H1 (cell line): ENCODE data around the gene GARS1. TPM values are rescaled to one million over a fixed set of nuclear protein-coding genes. Genes with fewer than 3 reads are reported as not detected.

Source experiments
- CTCF ChIA-PET: fragments of 300-600 bp; sonication (Branson Sonifier 250); formaldehyde crosslinking; loops from one replicate; lab custom pipeline; 2021; ENCODE audit not compliant: partially characterized antibody; lab: Charles Lee
- POLR2A ChIA-PET: fragments of 300-600 bp; sonication (Branson Sonifier 250); formaldehyde crosslinking; loops from one replicate; lab custom pipeline; 2021; ENCODE audit warnings: inconsistent platforms; ENCODE audit not compliant: partially characterized antibody; lab: Charles Lee
- DNase-seq, 2 experiments: peaks; one replicate each; pipeline versions ENCODE4 v3.0.0 to v3.0.0-alpha.2; 2010 to 2022; ENCODE audit warnings: low spot score in 2 of 2, low read depth in 1 of 2, mixed read lengths in 1 of 2
- FAIRE-seq: peaks from 2 replicates; lab custom pipeline; 2011; peaks lifted over from hg19 to GRCh38; lab: Jason Lieb, UNC
- H2AFZ ChIP-seq: 2 replicates; pipeline ENCODE4 v1.8.1; 2012; ENCODE audit warnings: low read length, inconsistent platforms
- H2AK5ac ChIP-seq: 2 replicates; pipeline ENCODE4 v1.6.1; 2013; ENCODE audit warnings: low read depth, low read length
- H2BK120ac ChIP-seq: replicated peaks from 2 replicates; pipeline ENCODE3; 2013; ENCODE audit warnings: low read depth, low read length, inconsistent platforms
- H2BK12ac ChIP-seq: 2 replicates; pipeline ENCODE4 v1.6.1; 2013; ENCODE audit warnings: low read depth, low read length
- H2BK15ac ChIP-seq: 2 replicates; pipeline ENCODE4 v1.6.1; 2013; ENCODE audit warnings: low read length
- H2BK20ac ChIP-seq: 2 replicates; pipeline ENCODE4 v1.6.1; 2013; ENCODE audit warnings: low read length
- H2BK5ac ChIP-seq: 2 replicates; pipeline ENCODE4 v1.6.1; 2013; ENCODE audit warnings: low read depth, low read length
- H3K14ac ChIP-seq: 2 replicates; pipeline ENCODE4 v1.6.1; 2013; ENCODE audit warnings: inconsistent platforms; ENCODE audit not compliant: insufficient read length
- H3K18ac ChIP-seq: 2 replicates; pipeline ENCODE4 v1.6.1; 2013; ENCODE audit warnings: low read length; ENCODE audit errors: extremely low read depth
- H3K23ac ChIP-seq: 2 replicates; pipeline ENCODE4 v1.6.1; 2013; ENCODE audit warnings: inconsistent platforms; ENCODE audit not compliant: insufficient read length
- H3K23me2 ChIP-seq: 2 replicates; pipeline ENCODE4 v1.6.1; 2013; ENCODE audit warnings: low read depth, low read length
- H3K27ac ChIP-seq: 2 replicates; pipeline ENCODE4 v1.6.1; 2011; ENCODE audit warnings: low read depth, low read length, inconsistent platforms
- H3K27me3 ChIP-seq, 4 experiments: replicated peaks in 1 of 4; 1 replicate in 1 of 4; 2 replicates in 3 of 4; pipeline versions ENCODE4 v1.6.1 to v1.8.1; 2011 to 2013; ENCODE audit warnings: low read length in 3 of 4, mild to moderate bottlenecking in 3 of 4, inconsistent platforms in 2 of 4, mixed read lengths in 2 of 4, moderate library complexity in 1 of 4; ENCODE audit not compliant: control insufficient read depth in 3 of 4, insufficient read depth in 3 of 4; ENCODE audit errors: extremely low read depth in 1 of 4
- H3K36me3 ChIP-seq, 4 experiments: 2 replicates each; pipeline versions ENCODE4 v1.6.1 to v1.8.1; 2011 to 2013; ENCODE audit warnings: mild to moderate bottlenecking in 4 of 4, low read length in 3 of 4, moderate library complexity in 2 of 4, control low read depth in 1 of 4, inconsistent platforms in 1 of 4; ENCODE audit not compliant: insufficient read depth in 4 of 4, control insufficient read depth in 2 of 4
- H3K4ac ChIP-seq: replicated peaks from 2 replicates; pipeline ENCODE3; 2013; ENCODE audit warnings: low read length, low read depth, mixed read lengths, inconsistent platforms; ENCODE audit not compliant: insufficient read length
- H3K4me1 ChIP-seq, 4 experiments: replicated peaks in 1 of 4; 1 replicate in 1 of 4; 2 replicates in 3 of 4; pipeline versions ENCODE4 v1.6.1 to v1.8.1; 2011 to 2013; ENCODE audit warnings: low read length in 3 of 4, inconsistent platforms in 2 of 4, mixed read lengths in 1 of 4; ENCODE audit not compliant: insufficient read depth in 4 of 4, control insufficient read depth in 3 of 4
- H3K4me2 ChIP-seq, 2 experiments: 2 replicates each; pipeline versions ENCODE4 v1.6.1 to v1.8.1; 2011 to 2013; ENCODE audit warnings: low read depth in 2 of 2, low read length in 2 of 2, control low read depth in 1 of 2, inconsistent platforms in 1 of 2, mild to moderate bottlenecking in 1 of 2; ENCODE audit not compliant: insufficient read depth in 1 of 2
- H3K4me3 ChIP-seq, 4 experiments: fragments of 200-600, 300-600 bp in 1 of 4; sonication (generic), shearing (Covaris generic), sonication (Bioruptor Twin) in 1 of 4; 2 replicates each; pipeline versions ENCODE4 v1.5.1 to v1.8.1; 2011 to 2016; ENCODE audit warnings: low read length in 4 of 4, low read depth in 3 of 4, control low read depth in 2 of 4, inconsistent platforms in 2 of 4, mild to moderate bottlenecking in 2 of 4, mixed read lengths in 1 of 4, moderate library complexity in 1 of 4; ENCODE audit not compliant: insufficient read depth in 2 of 4; ENCODE audit errors: extremely low read depth in 1 of 4
- H3K56ac ChIP-seq: replicated peaks from 2 replicates; pipeline ENCODE3; 2013; ENCODE audit warnings: low read depth, mild to moderate bottlenecking, mixed read lengths, low read length, inconsistent platforms; ENCODE audit not compliant: insufficient read length
- H3K79me1 ChIP-seq: 2 replicates; pipeline ENCODE4 v1.6.1; 2013; ENCODE audit warnings: low read depth, low read length, control low read depth
- H3K79me2 ChIP-seq, 2 experiments: 2 replicates each; pipeline versions ENCODE4 v1.6.1 to v1.8.1; 2012 to 2013; ENCODE audit warnings: low read length in 2 of 2, mild to moderate bottlenecking in 2 of 2, inconsistent platforms in 1 of 2; ENCODE audit not compliant: insufficient read depth in 2 of 2, control insufficient read depth in 1 of 2
- H3K9ac ChIP-seq, 4 experiments: replicated peaks in 1 of 4; 1 replicate in 1 of 4; 2 replicates in 3 of 4; pipeline versions ENCODE4 v1.6.1 to v1.8.1; 2011 to 2013; ENCODE audit warnings: low read depth in 3 of 4, low read length in 3 of 4, control low read depth in 2 of 4, mild to moderate bottlenecking in 2 of 4, moderate library complexity in 2 of 4, inconsistent platforms in 1 of 4; ENCODE audit errors: extremely low read depth in 1 of 4
- H3K9me3 ChIP-seq, 2 experiments: 2 replicates each; pipeline versions ENCODE4 v1.6.1 to v1.8.1; 2012 to 2013; ENCODE audit warnings: mild to moderate bottlenecking in 2 of 2, moderate library complexity in 2 of 2, control low read depth in 1 of 2, inconsistent platforms in 1 of 2, low read depth in 1 of 2, low read length in 1 of 2, mixed read lengths in 1 of 2; ENCODE audit not compliant: insufficient read depth in 2 of 2
- H4K20me1 ChIP-seq, 2 experiments: replicated peaks in 1 of 2; 2 replicates each; pipeline versions ENCODE3 to v1.8.1; 2011 to 2013; ENCODE audit warnings: inconsistent platforms in 2 of 2, low read length in 2 of 2, mild to moderate bottlenecking in 1 of 2; ENCODE audit not compliant: insufficient read depth in 2 of 2, control insufficient read depth in 1 of 2
- H4K5ac ChIP-seq: 2 replicates; pipeline ENCODE4 v1.6.1; 2013; ENCODE audit warnings: low read length, low read depth, mixed read lengths, inconsistent platforms; ENCODE audit not compliant: insufficient read length
- H4K8ac ChIP-seq: 2 replicates; pipeline ENCODE4 v1.8.0; 2013; ENCODE audit warnings: mild to moderate bottlenecking, moderate library complexity, low read length, inconsistent platforms; ENCODE audit not compliant: insufficient read depth; ENCODE audit errors: extremely low read depth
- H4K91ac ChIP-seq: replicated peaks from 2 replicates; pipeline ENCODE3; 2013; ENCODE audit warnings: low read length, mixed read lengths, inconsistent platforms; ENCODE audit not compliant: insufficient read length
- TAF7 ChIP-seq: optimal IDR thresholded peaks from 2 replicates; pipeline ENCODE3; 2011; ENCODE audit warnings: low read depth, mild to moderate bottlenecking, inconsistent platforms, low read length, moderate library complexity, borderline replicate concordance
- WGBS, 2 experiments: shearing (Covaris generic) in 1 of 2; methylation state at CpG; one replicate each; pipeline versions ENCODE4 v1.1.6 to v1.1.7; 2013 to 2015; ENCODE audit warnings: low lambda C conversion rate in 2 of 2, mixed read lengths in 2 of 2, inconsistent platforms in 1 of 2, low coverage in 1 of 2, missing lambda C conversion rate in 1 of 2; ENCODE audit not compliant: insufficient replicate concordance in 2 of 2, insufficient coverage in 1 of 2, insufficient read length in 1 of 2; ENCODE audit errors: extremely low coverage in 1 of 2, missing lambda C conversion rate in 1 of 2; 5-methylcytosine and 5-hydroxymethylcytosine counted together
- polyA plus RNA-seq, 7 experiments: library from polyadenylated mRNA; depleted of rRNA in 3 of 7; stranded (reverse) in 5 of 7; unstranded in 2 of 7; fragments of >200 nt in 5 of 7; fragments of 200-250 nt in 2 of 7; gene quantifications; 1 replicate in 5 of 7; 2 replicates in 1 of 7; 4 replicates in 1 of 7; pipeline versions ENCODE4 v1.2.1 to v1.2.3, GENCODE V29; 2011 to 2013; ENCODE audit warnings: missing spikeins in 2 of 7, mixed read lengths in 2 of 7
- total RNA-seq: library from RNA; stranded (reverse); fragmentation: NEBNext Ultra II Directional; extraction: Animal tissue kit (Norgen Biotek cat#: 25700); gene quantifications from 2 replicates; pipeline ENCODE4 v1.2.1, GENCODE V29; 2021

GARS1 gene
- total and polyA plus RNA-seq, 2 of the 8 experiments (the other 6 are each of a cell fraction or from before 2014, with no cell fraction given), result 270 to 476 TPM

GRCh38 chr7:30595436-30596013, 847 bp downstream of the GARS1 start:
- Histone ChIP-seq H2AFZ (no peak overlapping the region), H3K18ac (peak overlapping the region; percentile 98), H3K23me2 (peaks cover 8% of the 10 kb centered on the region; the same call in 1 of the 2 replicates), H3K4me2 (peak overlapping the region; percentile 81 to 88), H4K8ac (peak overlapping the region; percentile 99; the same call in 1 of the 2 replicates), H2AK5ac (0 out of 2 replicates have a peak overlapping the region, but pooled peaks have one; percentile 59), H3K14ac (no peak overlapping the region), H3K9ac (peak overlapping the region; percentile 95 to 99 (median 96)), H2BK5ac (peak overlapping the region; percentile 97), H2BK15ac (no peak overlapping the region), H2BK20ac (no peak overlapping the region), H3K27me3 (no peaks in the 10 kb centered on the region), H2BK12ac (peak overlapping the region; percentile 4; the same call in 1 of the 2 replicates), H3K9me3 (no peaks in the 10 kb centered on the region), H3K27ac (peak overlapping the region; percentile 96), H3K79me1 (peaks cover 8% of the 10 kb centered on the region), H3K4me1 (no peaks in the 10 kb centered on the region; a peak in 1 of 7 replicates), H3K4me3 (peak overlapping the region; percentile 90 to 98 (median 95)), H3K23ac (no peak overlapping the region), H2BK120ac (no peak overlapping the region), H4K20me1 (peaks cover 0 to 4% of the 10 kb centered on the region in 2 experiments), H3K36me3 (peaks cover 7 to 33% (median 16%) of the 10 kb centered on the region in 4 experiments), H4K5ac (no peak overlapping the region), H3K4ac (no peak overlapping the region), H3K79me2 (peaks cover 21 to 55% of the 10 kb centered on the region in 2 experiments), H4K91ac (peak overlapping the region; percentile 11), H3K56ac (peak overlapping the region; percentile 87)
- FAIRE-seq, result no peak
- DNase-seq, result no peak
- POLR2A ChIA-PET, result interaction anchor here (0.8 to 15.5 kb wide), 6 partner anchors 10 to 117 kb away, joined by 3 to 323 read pairs (median 3); partner anchors contain the start of gene NOD1
- 1% methylated on average over 13 of the region's 13 CpGs; no CpG with 5 or more reads in 1 of the 2 experiments for WGBS, 2 experiments
- CTCF ChIA-PET, result no interaction called here
- peak; percentile 12 for TF ChIP-seq TAF7
